ENCODE measurements around the gene FLAD1.
"Not testable (repeated sequence)": the region's sequence is repeated elsewhere in the genome, so short reads cannot be mapped to it uniquely, and the experiment has no call there.

The FLAD1 gene

DNA sequence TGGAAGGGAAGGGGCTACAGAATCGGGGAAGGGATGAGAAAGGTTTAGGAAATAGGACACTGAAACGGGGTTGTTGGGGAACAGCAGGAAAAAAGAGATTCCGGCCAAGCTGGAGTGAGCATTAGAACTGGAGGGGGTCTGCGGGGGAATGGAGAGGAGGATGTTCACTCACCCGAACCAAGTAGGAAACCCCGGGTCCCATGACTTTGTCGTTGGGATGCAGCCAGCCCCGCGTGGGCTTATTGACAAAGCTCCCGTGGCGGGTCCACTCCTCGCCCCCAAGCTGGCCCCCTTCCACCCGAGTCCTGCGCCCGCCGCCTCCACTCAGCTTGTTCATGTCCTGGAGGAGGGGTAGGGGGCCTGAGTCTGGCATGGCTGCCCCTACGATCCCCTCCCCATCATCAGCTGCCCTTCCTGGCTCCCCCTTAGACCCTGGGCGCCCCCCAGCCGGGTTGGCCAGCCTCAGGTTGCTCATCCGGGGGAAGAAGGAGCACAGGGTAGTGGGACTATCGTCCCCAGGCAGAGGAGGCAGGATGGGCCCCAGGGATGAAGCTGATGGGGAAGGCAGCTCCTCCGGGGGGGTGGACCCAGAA lies 13.2 kb upstream of the FLAD1 start:
- DNase-seq, result no peak

DNA sequence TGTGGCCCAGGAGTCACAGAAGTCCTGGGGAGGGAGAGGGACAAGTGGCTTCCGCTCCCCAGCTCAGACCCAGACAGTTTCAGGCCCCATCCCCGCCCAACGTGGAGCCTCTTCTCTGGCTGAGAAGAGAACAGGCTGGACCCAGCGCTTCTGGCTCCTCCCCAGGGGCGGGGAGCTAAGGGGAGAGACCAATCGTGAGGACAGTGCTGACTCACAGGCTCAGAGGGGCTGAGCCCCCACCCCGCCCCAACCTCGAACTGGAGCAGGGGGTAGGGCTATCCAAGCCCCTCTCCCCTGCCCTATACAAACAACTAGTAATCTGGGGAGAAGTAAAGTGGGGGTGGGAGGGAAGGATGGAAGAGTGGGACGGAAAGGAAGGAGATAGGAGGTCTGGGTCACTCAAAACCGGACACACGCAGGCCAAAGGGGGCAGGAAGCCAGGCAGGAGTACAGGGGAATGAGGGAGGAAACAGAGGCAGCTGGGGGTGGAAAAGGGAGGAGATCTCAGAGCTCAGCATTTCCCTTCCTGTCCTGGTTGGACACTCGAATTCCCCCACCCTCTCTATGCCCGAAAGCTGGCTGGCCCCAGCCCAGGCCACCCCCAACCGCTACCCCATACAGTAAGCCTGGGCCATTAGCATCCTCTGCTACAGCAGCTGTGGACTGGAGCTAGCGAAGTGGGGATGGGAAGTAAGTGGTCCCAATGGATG lies 12.4 kb upstream of the FLAD1 start, which contains the start of gene SHC1:
TSS of gene SHC1 (minus strand) at position 117 of the 710 bp plus-strand sequence. CDS start 221 bp downstream, outside the sequence.
- peak in 1 of 2 donors; percentile 61 for DNase-seq

DNA sequence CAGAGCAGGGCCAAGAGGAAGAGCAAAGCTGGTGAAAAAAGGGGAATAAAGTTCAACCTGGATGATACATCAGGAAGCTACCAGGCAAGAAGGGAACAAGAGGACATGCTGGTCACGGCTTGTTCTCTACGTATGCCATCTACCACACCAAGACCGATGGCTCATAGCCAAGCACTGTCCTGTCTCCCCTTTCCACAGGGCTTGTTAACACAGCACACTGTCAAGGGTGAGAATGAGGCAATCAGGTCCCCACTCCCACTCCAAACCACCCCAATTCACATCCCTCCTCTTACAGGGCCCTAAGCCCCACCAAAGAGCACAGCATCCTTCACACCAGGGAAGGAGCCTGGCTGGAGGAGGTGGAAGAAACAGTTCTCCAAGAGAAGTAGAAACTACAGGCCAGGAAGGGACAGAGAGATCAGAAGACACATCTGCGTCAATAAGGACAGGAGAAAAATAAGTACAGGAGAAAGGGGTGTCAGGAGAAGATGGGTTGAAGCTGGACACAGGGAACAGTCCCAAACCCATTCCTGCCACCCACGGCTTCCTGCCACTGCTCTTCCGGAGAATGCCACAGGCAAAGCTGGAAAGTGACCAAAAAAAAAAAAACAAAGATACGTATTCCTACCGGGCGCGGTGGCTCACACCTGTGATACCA lies 11.7 kb upstream of the FLAD1 start:
- no peak for DNase-seq

DNA sequence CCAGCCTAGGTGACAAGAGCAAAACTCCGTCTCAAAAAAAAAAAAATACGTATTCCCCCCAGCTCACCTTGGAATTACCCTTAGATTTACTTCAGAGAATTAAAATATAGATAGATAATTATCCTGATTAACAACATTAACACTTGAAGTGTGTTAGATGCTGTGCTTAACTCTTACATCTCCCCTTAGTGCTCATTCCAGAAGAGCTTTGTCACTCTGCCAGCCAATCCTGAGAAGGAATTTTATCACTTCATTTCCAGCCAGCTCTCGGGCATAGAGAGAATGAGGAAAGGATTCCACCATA lies 11.0 kb upstream of the FLAD1 start:
- DNase-seq, result no peak

DNA sequence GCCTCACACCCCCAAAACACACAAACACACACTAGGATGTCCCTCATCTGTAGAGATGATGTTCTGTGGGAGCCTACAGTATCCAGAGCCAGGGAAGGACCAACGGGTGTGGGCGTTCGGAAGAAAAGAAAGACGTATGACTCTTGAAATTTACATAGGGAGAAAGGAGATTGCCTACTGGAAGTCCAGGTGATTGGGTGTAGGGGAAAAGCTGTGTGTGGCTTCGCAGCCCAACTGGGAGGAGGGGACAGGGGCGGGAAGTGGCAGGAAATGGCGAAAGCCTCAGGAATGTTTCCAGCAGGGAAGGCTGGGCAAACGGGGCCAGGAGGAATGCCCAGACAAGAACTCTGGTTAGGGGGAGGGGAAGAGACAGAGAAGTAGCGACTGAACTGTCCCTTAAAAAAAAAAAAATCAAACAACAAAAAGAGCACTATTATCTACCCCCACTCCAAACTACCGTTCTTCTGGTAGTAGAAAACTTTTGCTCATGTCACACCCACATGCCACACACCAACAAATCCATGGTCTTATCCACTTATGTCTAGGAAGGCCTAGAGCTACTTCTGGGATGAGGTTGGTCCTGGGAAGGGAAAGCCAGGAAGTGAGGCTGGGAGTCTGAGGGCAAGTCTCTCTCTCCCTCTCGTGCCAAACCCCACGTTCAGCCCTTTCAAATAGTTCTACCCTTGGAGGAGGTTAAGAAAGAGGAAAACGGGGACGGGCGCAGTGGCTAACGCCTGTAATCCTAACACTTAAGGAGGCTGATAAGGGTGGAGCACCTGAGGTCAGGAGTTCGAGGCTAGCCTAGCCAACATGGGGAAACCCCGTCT lies 10.4 kb upstream of the FLAD1 start:
- no peak for DNase-seq

DNA sequence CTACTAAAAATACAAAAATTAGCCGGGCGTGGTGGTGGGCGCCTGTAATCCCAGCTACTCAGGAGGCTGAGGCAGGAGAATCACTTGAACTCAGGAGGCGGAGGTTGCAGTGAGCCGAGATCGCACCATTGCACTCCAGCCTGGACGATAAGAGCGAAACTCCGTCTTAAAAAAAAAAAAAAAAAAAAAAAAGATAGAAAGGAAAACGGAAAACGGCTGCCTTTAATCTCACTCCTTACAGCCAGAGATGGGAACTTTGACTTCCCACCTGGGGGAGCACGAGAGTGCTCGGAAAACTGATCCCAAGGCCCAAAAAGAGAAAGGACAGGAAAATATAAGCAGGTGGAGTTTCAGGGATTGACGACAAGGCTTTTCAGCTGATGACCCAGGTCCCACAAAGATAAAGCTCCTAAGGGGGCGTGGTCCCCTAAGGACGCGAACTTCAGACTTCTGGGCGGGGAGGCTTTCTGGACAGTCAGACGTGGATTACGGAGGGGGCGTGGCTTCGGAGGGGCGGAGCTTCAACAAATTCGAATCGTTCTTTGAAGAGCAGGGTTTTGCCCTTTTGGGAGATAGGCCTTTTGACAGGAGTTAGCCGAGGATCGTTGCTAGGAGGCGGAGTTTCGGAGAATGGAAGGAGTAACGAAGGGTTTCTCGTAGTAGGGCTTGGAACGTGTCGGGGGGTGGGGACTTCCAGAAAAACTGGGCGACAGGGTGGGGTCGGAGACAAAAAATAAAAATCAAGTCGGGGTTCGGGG lies 9.6 kb upstream of the FLAD1 start:
- peak; percentile 94 to 95 for DNase-seq

DNA sequence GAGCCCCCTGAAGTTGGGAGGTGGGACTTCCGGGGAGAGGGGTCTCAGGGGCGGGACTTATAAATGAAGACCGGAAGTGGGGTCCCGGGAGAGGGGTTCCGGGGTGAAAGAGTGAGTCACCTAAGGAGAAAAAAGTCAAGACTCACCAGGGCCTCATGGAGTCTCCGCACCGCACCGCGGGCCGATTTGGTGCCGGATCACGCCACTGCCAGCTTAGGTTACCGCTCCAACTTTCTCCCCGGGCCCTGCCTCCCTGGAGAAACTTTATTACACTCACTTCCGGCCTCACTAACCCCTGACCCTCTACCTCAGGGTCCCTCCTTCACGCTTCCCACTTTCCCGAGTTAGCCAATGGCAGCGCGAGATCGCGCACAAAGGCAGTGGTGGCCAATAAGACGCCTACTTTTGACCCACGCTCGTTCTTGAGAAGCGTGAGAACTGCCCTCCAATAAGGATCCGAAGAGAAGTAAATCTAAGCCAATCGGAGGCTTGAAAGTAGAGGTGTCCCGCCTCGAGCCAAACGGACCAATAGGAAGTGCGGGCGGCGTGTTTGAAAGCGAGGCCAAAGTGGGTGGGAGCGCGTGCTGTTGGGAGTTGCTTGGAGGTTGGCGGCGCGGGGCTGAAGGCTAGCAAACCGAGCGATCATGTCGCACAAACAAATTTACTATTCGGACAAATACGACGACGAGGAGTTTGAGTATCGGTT lies 8.9 kb upstream of the FLAD1 start, which contains the start of gene CKS1B:
TSS of gene CKS1B (plus strand) at position 580 of the 706 bp plus-strand sequence. CDS start at position 645, 65 bp downstream.
- peak; percentile 99 to 100 for DNase-seq

DNA sequence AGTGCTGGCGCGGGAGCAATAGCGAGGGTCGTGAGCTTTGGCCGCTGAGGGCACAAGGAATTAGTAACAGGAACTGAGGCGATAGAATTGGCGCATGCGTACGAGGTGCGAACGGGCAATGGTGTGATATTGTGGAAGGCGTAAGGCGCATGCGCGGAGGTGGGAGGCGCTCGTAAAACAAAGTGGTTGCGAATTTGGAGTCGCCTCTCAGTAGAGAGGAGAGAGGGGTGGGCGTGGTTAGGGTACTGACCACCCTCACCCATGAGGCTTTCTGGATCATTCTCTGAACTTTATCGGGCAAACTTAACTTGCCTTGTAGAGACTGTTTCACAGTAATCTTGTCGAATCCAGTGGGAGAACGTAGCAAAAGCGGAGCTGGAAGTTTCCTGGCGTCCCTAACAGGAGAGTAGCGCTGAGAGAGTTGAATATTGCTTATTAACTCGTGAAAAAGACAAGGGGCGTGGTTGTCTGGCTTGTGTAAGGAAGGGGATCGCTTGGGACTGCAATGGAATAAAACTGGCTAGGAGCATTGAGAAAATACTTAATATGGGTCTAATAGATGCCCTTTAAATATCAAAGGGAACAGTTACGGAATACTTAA lies 8.2 kb upstream of the FLAD1 start:
- peak; percentile 96 to 97 for DNase-seq

DNA sequence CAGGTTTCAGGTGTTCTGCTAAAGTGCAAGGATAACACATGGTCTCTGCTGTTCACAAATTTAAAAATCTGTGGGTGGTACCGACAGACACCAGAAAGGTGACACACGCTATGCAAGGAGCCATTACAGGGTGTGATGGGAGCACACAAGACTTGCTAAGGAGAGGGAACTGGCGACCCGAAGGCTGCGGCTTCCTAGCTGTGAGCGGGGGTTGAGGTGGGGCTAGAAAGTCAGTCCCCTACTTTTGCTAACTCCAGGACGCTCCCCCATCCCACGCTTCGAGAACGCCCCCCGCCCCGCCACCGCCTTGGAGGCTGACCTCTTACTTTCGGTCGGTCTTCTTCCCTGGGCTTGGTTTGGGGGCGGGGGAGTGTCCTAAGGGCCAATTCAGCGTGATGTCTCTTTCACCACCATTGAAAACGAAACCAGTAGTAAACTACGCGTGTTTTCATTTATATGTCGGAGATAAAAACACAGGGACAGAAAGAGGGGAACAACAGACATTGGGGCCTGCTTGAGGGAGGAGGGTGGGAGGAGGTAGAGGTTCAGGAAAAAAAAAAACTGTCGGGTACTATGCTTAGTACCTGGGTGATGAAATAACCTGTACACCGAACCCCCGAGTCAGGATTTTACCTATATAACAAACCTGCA lies 7.6 kb upstream of the FLAD1 start:
- peak; percentile 55 to 63 for DNase-seq

DNA sequence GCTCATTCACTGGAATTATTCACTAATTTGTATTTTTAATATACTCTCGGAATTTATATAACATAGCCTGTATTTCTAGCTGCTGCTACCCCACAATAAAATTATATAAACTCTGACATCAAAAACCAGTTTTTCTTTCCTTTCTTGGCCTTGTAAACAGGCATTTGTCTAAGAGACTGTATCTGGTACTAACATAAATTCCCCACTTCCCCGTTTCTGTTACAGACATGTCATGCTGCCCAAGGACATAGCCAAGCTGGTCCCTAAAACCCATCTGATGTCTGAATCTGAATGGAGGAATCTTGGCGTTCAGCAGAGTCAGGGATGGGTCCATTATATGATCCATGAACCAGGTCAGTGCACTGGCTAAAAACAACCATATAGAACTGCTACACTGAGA lies 5.4 kb upstream of the FLAD1 start:
- not testable (repeated sequence) for DNase-seq

DNA sequence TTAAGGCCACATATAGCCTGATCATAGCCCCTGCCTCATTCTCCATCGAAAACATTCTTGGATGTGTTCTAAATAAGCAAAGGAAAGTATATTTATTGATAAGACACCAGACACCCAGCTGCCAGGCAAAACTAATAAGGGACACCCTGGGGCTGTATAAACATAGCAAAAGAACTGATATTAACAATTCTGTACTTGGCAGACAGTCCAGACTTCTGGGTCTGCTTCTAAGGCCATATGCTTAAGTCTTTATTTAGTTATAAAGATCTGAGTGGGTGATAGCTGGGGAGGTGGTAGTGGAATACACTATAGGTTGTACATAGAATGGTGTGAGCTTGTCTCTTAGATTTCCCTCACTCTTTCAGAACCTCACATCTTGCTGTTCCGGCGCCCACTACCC lies 4.8 kb upstream of the FLAD1 start:
- no peak for DNase-seq

DNA sequence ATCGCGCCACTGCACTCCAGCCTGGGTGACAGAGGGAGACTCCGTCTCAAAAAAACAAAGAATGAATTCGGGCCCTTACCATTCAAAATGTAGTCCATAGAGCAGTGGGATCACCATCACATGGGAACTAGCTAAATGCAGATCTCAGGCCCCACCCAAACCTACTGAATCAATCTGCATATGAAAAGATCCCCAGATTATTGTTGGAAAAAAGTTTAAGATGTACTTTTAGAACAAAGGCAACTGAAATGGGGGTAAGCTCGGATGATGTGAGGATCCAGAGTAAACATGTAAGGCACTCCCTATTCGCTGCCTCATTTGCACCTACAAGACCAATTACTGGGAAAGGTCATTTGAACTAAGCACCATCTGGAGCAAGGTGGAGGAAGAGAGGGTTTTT lies 803 bp upstream of the FLAD1 start:
- DNase-seq, result no peak

DNA sequence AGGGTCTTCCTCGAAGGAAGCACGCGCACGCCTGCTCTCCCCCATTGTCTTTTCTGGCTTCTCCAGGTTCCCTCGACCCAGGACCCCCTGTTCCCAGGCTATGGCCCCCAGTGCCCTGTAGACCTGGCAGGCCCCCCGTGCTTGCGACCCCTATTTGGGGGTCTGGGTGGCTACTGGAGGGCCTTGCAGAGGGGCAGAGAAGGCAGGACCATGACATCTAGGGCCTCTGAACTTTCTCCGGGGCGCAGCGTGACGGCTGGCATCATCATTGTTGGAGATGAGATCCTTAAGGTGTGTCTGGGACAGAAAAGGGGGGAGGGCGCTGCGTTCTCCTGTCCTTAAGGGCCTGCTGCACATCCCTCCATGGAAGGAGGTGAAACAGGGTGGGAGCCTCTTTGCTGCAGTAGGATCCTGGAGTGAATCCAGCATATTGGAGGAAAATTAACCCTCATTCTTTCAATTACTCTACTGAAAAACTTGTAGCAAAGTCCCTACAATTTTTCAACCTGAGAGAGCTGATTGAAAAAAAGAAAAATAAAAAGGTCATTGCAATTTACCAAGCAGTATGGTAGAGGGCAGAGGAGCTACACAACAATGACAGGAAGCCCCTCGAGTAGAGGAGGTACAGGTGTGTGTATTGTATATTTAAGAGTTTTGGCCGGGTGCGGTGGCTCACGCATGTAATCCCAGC lies 777 bp downstream of the FLAD1 start:
- no peak for DNase-seq

DNA sequence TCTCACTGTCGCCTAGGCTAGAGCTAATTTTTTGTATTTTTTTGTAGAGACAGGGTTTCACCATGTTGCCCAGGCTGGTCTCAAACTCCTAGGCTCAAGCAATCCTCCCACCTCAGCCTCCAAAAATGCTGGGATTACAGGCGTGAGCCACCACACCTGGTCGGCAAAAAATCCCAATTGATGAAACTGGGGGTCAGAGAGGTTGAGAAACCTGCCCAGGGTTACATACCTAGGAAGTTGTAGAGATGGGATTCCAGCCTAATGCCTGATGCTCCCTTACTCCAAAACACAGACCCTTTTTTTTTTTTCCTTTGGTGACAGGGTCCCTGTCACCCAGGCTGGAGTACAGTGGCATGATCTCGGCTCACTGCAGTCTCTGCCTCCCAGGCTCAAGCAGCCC lies 3.6 kb downstream of the FLAD1 start:
- not testable (repeated sequence) for DNase-seq

DNA sequence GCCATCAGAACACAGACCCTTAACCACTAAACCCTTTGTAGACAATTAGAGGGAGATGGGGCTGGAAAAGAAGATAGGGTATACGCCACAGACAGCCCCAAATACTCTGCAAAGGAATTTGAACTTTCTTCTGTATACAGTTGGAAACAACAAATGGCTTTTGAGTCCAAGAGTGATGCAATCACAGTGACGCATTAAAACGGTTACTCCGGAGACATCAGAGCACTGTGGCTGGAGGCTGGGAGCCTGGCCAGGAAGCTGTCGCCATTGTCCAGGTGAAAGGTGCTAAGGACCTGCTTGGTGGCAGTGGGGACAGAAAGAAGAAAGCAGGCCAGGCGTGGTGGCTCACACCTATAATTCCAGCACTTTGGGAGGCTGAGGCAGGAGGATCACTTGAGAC lies 4.2 kb downstream of the FLAD1 start:
- no peak for DNase-seq

DNA sequence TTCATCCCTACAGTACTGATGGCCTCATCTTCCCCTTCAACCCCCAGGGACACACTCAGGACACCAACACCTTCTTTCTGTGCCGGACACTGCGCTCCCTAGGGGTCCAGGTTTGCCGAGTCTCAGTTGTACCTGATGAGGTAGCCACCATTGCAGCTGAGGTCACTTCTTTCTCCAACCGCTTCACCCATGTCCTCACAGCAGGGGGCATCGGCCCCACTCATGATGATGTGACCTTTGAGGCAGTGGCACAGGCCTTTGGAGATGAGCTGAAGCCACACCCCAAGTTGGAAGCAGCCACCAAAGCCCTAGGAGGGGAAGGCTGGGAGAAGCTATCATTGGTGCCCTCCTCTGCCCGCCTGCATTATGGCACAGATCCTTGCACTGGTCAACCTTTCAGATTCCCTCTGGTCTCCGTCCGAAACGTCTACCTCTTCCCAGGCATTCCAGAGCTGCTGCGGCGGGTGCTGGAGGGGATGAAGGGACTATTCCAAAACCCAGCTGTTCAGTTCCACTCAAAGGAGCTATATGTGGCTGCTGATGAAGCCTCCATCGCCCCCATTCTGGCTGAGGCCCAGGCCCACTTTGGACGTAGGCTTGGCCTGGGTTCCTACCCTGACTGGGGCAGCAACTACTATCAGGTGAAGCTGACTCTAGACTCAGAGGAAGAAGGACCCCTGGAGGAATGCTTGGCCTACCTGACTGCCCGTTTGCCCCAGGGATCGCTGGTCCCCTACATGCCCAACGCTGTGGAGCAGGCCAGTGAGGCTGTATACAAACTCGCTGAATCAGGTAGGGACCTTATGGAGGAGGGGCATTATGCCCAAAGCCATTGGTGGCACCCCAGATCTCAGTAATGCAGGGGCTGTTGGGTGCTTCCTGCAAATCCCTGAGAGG lies 5.2 kb downstream of the FLAD1 start:
- DNase-seq, result no peak

DNA sequence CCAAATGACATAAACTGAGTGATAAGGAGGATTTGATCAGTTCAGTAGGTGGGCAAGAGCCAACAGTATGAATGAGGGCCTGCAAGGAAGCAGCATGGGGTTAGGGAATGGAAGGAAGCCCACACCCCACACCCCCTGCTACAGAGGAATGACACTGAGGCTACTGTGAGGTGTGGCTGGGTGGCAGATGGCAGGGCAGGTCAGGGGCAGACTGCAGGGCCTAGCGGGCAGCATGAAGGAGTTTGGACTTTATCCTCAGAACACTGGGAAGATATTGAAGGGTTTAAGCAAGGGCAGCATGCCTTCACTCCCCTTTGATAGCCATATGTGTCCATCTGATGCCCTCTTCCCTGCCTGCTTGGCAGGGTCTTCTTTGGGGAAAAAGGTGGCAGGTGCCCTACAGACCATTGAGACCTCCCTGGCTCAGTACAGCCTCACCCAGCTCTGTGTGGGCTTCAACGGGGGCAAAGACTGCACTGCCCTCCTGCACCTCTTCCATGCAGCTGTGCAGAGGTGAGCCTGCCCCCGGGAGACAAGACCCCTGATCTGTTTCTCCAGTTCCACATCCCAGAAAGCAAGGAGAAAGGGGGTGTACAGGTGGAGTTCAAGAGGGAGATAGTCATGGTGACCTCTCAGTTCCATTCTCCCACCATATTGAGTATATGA lies 6.2 kb downstream of the FLAD1 start:
- no peak for DNase-seq

DNA sequence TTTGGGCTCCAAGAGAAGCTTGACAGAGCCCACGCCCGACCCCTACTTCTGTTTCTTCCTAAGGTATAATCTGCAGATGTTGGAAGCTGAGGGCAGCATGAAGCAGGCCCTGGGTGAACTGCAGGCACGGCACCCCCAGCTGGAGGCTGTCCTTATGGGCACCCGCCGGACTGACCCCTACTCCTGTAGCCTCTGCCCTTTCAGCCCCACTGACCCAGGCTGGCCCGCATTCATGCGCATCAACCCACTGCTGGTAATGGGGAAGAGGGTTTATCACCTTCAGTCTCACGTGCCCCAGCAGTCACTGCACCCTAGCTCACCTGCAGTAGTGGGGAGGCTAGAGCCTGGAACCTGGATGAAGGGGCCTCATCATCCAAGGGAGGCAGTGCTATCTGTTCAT lies 7.1 kb downstream of the FLAD1 start:
- no peak for DNase-seq

Data from CD4-positive, alpha-beta T cell treated with Interleukin-4 for 1 hour (primary cell).